H1 (cell line): ENCODE data around the gene RPS21.

ENCODE experiments used
- JUND ChIP-seq: IDR thresholded peaks from 2 replicates; pipeline ENCODE4 v1.6.1; 2011; ENCODE audit warnings: mild to moderate bottlenecking, improper control_type of control experiment, low read length
- TAF7 ChIP-seq: optimal IDR thresholded peaks from 2 replicates; pipeline ENCODE3; 2011; ENCODE audit warnings: low read depth, mild to moderate bottlenecking, inconsistent platforms, low read length, moderate library complexity, borderline replicate concordance
- USF2 ChIP-seq: IDR thresholded peaks from 2 replicates; pipeline ENCODE4 v1.6.1; 2011; ENCODE audit warnings: low read length, improper control_type of control experiment

GRCh38 chr20:62433658-62434497 is 47.0 kb downstream of the RPS21 start:
- TF ChIP-seq USF2 (no peak), TAF7 (no peak), JUND (no peak)
